ENCODE measurements around the gene TP63.

TP63 gene

DNA sequence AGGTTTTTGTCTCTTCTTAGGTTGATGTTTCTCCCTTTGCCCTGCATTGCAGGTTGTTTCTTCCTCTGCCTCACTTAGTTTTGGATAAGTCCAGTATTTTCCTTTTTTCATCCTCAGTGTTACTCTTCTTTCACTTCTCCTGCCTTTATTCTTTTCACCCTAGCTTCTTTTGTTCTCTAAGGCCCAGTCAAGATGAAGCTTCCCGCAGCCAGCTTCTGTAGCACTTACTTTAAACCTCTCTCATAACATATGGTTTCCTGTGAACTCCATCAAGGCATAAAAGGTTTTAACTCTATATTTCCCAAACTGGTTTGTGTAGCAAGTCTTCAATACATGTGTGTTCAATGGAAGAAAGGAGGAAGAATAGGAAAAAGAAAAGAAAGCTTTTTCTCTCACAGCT, 54.1 kb downstream of the TP63 start:
- DNase-seq (ENCODE audit: low spot score), result no peak

DNA sequence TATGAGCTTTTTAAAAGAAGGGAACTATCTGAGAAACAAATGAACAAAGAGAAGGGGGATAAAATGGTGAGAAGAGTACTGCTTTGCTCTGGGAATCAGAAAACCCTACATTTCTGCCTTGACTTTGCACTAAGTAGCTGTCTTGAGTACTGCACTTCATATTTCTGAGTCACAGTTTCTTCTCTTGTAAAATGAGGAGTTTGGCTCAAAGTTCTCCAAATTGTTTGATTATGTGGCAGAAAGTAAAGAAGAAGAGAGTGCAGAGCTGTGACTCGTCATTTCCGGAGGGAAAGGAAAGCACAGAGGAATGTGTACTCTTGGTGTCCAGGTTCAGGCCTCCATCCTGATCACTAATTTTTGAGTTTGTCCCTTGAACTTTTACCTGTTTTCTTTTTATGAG, 54.7 kb downstream of the TP63 start:
- DNase-seq (ENCODE audit: low spot score), result no peak

- no peak for DNase-seq (ENCODE audit: low spot score)
These were observed 56.3 kb downstream of the TP63 start for GRCh38 chr3:189687475-189687874.

GRCh38 chr3:189688262-189688661, 57.1 kb downstream of the TP63 start:
- no peak for DNase-seq (ENCODE audit: low spot score)

GRCh38 chr3:189689625-189690024, 58.4 kb downstream of the TP63 start:
- DNase-seq (ENCODE audit: low spot score), result no peak

DNA sequence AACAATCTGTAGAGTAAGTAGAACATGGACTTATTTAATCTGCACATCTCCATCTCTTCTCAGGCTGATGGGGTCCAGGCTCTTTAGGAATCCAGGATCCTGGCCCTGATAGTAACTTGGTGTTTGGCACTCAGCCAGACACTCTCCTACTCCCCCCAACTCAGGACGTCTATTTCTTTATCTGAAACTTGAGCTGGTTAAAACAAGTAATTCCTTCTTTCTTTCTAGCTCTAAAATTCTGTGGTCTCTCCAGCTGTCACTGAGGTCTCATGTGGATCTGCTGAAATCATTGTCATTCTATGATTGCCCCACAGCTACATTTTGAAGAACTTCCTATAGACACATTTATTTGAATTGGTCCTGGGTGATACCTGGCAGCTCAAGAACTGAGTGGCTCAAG, 59.0 kb downstream of the TP63 start:
- DNase-seq (ENCODE audit: low spot score), result no peak

GRCh38 chr3:189690672-189691071, 59.5 kb downstream of the TP63 start:
- DNase-seq (ENCODE audit: low spot score), result no peak

- no peak for DNase-seq (ENCODE audit: low spot score)
These were observed 64.2 kb downstream of the TP63 start for GRCh38 chr3:189695400-189695799.

DNA sequence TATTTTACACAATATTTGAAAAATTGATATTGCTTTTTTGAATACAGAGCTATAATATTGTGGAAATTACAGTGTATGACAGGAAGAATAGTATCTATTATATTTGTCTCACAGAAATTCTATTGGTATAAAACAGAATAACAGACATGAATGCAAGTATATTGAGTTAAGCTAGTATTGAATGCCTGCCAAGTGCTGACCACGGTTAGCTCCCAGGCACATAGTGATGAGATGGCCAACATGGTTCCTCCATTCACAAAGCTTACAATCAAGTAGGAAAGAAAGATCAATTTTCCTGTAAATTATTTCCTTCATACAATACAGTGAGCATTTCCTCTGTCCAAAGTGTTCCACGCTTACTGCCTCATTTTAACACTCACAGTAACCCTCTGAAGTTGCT, 67.6 kb downstream of the TP63 start:
- DNase-seq (ENCODE audit: low spot score), result no peak

DNA sequence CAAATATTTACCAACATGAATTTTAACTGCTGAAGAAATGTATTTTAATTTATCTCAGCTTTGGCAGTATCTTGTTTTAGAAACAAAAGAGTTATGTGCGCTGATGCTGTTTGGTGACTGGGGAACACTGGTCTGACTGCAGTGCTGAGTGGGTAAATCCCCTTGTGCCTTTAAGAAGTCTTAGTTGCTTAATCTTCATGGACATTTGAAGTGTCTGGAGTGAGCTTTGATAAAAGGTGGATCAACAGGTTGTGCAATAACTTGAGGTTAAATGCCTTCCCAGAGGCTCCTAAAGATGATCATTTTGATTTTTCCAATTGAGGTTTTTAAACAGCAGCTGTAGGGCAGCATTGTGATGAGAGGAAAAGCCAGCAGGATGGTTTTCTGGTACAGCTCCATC, 68.7 kb downstream of the TP63 start:
- DNase-seq (ENCODE audit: low spot score), result no peak

- no peak for DNase-seq (ENCODE audit: low spot score)
These were observed 71.0 kb downstream of the TP63 start for GRCh38 chr3:189702066-189702646.

GRCh38 chr3:189703865-189704264, 72.7 kb downstream of the TP63 start:
- no peak for DNase-seq (ENCODE audit: low spot score)

DNA sequence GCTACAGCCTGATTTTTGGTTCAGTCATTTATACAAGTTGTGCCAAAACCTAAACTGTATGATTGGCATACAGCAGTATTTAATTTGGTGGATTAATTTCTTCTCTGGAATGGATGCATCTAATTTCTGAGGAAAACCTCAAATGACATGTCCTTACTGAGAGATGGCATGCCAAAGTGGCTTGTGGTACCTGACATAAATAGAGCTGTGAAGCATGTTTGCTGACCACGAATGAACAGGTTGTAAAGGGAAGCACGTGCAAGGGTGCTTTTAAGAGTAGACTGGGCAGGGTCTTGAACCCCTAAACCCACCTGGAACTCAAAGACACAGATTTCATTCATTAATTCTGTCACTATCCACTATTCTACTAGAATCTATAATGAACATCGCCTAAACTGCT, 77.2 kb downstream of the TP63 start:
- no peak for DNase-seq (ENCODE audit: low spot score)

- no peak for DNase-seq (ENCODE audit: low spot score)
These were observed 79.6 kb downstream of the TP63 start for GRCh38 chr3:189710620-189711402.

DNA sequence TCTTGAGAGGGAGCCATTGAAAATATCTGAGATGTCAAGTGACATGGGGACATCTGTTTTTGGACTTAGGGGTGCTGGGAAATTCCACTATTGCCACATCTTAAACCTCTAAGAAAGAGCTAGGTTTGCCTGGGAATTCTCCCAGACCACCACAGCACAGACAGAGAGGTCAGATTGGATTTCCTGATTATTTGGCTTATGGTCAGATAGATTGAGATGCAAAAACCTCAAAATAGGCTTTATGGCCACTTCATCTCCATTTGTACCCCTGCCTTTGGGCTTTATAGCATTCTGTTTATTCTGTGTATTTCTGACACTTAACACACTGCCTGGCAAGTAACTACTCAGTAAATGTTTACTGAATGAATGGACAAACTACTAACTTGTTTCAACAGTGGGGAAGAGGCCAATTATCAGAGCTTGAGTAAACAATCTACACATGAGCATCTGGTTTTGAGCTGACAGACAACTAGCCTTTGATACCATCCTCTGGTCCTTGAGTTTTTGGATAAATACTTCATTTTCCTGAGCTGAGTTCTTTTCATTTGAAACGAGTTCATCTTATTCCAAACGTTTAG, 81.8 kb downstream of the TP63 start:
- no peak for DNase-seq (ENCODE audit: low spot score)

- no peak for DNase-seq (ENCODE audit: low spot score)
These were observed 84.1 kb downstream of the TP63 start for GRCh38 chr3:189714991-189715961.

- no peak for DNase-seq (ENCODE audit: low spot score)
These were observed 87.0 kb downstream of the TP63 start for GRCh38 chr3:189718215-189718614.

- DNase-seq (ENCODE audit: low spot score), result no peak
These were observed 89.7 kb downstream of the TP63 start for GRCh38 chr3:189720736-189721417.

- no peak for DNase-seq (ENCODE audit: low spot score)
These were observed 90.9 kb downstream of the TP63 start for GRCh38 chr3:189721873-189722665.

DNA sequence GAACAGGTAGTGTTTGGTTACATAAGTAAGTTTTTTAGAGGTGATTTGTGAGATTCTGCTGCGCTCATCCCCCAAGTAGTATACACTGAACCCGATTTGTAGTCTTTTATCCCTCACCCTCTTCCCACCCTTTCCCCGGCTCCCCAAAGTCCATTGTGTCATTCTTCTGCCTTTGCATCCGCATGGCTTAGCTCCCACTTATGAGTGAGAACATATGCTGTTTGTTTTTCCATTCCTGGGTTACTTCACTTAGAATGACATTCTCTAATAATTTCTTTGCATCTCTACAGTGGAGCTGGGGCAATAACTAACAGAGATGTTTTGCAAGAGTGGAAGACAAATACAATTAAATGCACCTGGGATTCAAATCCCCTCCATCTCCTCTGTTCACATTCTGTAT, 93.2 kb downstream of the TP63 start:
- no peak for DNase-seq (ENCODE audit: low spot score)

DNA sequence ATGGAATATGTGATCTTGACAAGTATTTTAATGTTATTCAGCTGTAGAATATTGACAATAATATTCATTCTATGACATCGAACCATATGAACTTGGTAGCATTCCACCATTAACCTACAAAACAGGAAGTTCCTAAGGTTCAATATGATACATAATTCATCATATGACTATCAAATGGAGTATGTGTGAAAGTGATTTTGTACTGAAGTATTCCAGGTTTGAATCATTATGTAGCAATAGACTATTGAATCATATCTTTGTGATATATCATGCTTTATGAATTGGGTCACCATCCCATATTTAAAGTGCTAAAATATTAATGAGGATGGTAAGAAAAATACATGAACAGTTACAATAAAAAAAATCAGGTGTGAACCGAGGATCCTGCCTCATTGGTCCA, 95.1 kb downstream of the TP63 start:
- no peak for DNase-seq (ENCODE audit: low spot score)
